ENCODE data around the gene MEA1.

- TF ChIP-seq POLR2A (IDR thresholded peaks at IDR 0.05; ENCODE audit: borderline replicate concordance, extremely low read depth, insufficient read depth, insufficient read length) (no peak), EZH2 (IDR thresholded peaks at IDR 0.05) (no peak), CTCF (IDR thresholded peaks at IDR 0.05 in 2 of 3, conservative IDR thresholded peaks at IDR 0.05 in 1 of 3; ENCODE audit: borderline replicate concordance in 1 of 3, insufficient read depth in 1 of 3, low read depth in 2 of 3, low read length in 2 of 3) (no peak), MAX (IDR thresholded peaks at IDR 0.05) (no peak)
Measured at GRCh38 chr6:43001843-43002242, 11.9 kb downstream of the MEA1 start.
